Fibroblast of lung (primary cell): ENCODE measurements around the gene CDH4. TPM values are rescaled to one million over a fixed set of nuclear protein-coding genes. Genes with fewer than 3 reads are reported as not detected.

Experiments
- DNase-seq, 2 donors: peaks; one replicate each; pipeline versions ENCODE4 v3.0.0 to v3.0.0-alpha.2; 2010; ENCODE audit warnings: low read depth in 2 of 2
- H2AFZ ChIP-seq: 2 replicates; pipeline ENCODE4 v1.5.1; 2012; ENCODE audit warnings: low read length, control low read depth, inconsistent platforms
- H3K27ac ChIP-seq: 2 replicates; pipeline ENCODE4 v1.5.1; 2011; ENCODE audit warnings: low read length, control low read depth; ENCODE audit not compliant: insufficient read depth
- H3K27me3 ChIP-seq: 2 replicates; pipeline ENCODE4 v1.5.1; 2011; ENCODE audit warnings: mild to moderate bottlenecking, low read length; ENCODE audit not compliant: control insufficient read depth, insufficient read depth
- H3K36me3 ChIP-seq: 2 replicates; pipeline ENCODE4 v1.5.1; 2011; ENCODE audit warnings: low read length; ENCODE audit not compliant: control insufficient read depth, insufficient read depth
- H3K4me1 ChIP-seq: 2 replicates; pipeline ENCODE4 v1.5.1; 2011; ENCODE audit warnings: low read length; ENCODE audit not compliant: control insufficient read depth, insufficient read depth; ENCODE audit errors: extremely low read depth
- H3K4me2 ChIP-seq: 2 replicates; pipeline ENCODE4 v1.5.1; 2011; ENCODE audit warnings: low read length, control low read depth; ENCODE audit not compliant: insufficient read depth; ENCODE audit errors: extremely low read depth
- H3K4me3 ChIP-seq, 4 experiments: fragments of 200-600 bp in 1 of 4; sonication (generic) in 1 of 4; replicated peaks in 1 of 4; 2 replicates each; pipeline ENCODE4 v1.5.1; 2011 to 2016; ENCODE audit warnings: low read length in 4 of 4, low read depth in 3 of 4, mild to moderate bottlenecking in 3 of 4, control low read depth in 2 of 4, inconsistent platforms in 1 of 4, mixed read lengths in 1 of 4; ENCODE audit not compliant: insufficient read depth in 1 of 4; ENCODE audit errors: control extremely low read depth in 1 of 4
- H3K79me2 ChIP-seq: 2 replicates; pipeline ENCODE4 v1.5.1; 2012; ENCODE audit warnings: mild to moderate bottlenecking, low read length, inconsistent platforms; ENCODE audit not compliant: control insufficient read depth, insufficient read depth
- H3K9ac ChIP-seq: 2 replicates; pipeline ENCODE4 v1.5.1; 2011; ENCODE audit warnings: mild to moderate bottlenecking, low read length, control low read depth; ENCODE audit not compliant: insufficient read depth
- H3K9me3 ChIP-seq: 2 replicates; pipeline ENCODE4 v1.5.1; 2012; ENCODE audit warnings: low read depth, low read length; ENCODE audit not compliant: control insufficient read depth, insufficient read depth
- H4K20me1 ChIP-seq: 2 replicates; pipeline ENCODE4 v1.5.1; 2011; ENCODE audit warnings: low read length; ENCODE audit not compliant: control insufficient read depth, insufficient read depth; ENCODE audit errors: extremely low read depth
- CTCF ChIP-seq, 2 donors: IDR thresholded peaks in 1 of 2; conservative IDR thresholded peaks in 1 of 2; 1 replicate in 1 of 2; 2 replicates in 1 of 2; pipeline ENCODE4 v1.5.1; 2011 to 2012; ENCODE audit warnings: low read length in 2 of 2, control low read depth in 1 of 2, inconsistent platforms in 1 of 2, low read depth in 1 of 2, mild to moderate bottlenecking in 1 of 2
- EZH2 ChIP-seq: IDR thresholded peaks from 2 replicates; pipeline ENCODE4 v1.5.1; 2012; ENCODE audit warnings: low read length, control low read depth, mild to moderate bottlenecking; ENCODE audit errors: missing control alignments
- polyA plus RNA-seq, 2 donors: library from polyadenylated mRNA; depleted of rRNA in 1 of 2; stranded (reverse) in 1 of 2; unstranded in 1 of 2; fragments of >200 nt; gene quantifications; 2 replicates each; pipeline ENCODE4 v1.2.1, GENCODE V29; 2011 to 2012; ENCODE audit warnings: missing spikeins in 1 of 2
- total RNA-seq: library from RNA; depleted of rRNA; stranded (reverse); fragments of >200 nt; gene quantifications from 2 replicates; pipeline ENCODE4 v1.2.1, GENCODE V29; 2014

CDH4 gene
- total and polyA plus RNA-seq, 2 donors (not counting 1 experiment from before 2014, with no cell fraction given) = 4.8 to 6.8 TPM

DNA sequence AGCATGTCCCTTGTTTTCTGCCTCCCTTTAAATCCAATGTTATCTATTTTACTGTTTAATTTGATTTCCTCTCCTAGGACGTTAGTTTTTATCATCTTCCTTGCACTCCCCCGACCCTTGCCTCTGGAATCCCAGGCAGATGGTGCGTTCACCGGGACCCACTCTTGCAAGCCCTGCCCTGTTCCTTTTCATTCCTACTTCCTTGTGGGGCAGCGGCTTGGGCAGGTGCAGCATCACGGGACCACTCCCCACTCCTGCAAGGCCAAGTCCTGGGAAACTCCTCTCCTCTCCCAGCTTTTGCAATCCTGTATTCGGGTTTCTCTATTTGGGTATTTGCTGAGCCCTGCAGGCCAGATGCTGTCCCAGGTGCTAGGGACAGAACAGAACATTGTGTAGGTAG lies 5.8 kb upstream of the CDH4 start:
- H3K36me3 ChIP-seq = no peaks in the 10 kb centered on the region
- H4K20me1 ChIP-seq = no peaks in the 10 kb centered on the region
- no peak overlapping the region for H3K9ac ChIP-seq
- H3K4me2 ChIP-seq = no peak overlapping the region
- H3K4me3 ChIP-seq = no peak overlapping the region
- no peak overlapping the region for H3K27ac ChIP-seq
- TF ChIP-seq EZH2 (no peak), CTCF (conservative IDR thresholded peaks at IDR 0.05 in 1 of 2, IDR thresholded peaks at IDR 0.05 in 1 of 2; ENCODE audit: low read depth in 1 of 2, low read length in 2 of 2) (no peak)
- no peaks in the 10 kb centered on the region for H3K4me1 ChIP-seq
- peaks cover 42% of the 10 kb centered on the region for H3K27me3 ChIP-seq
- H2AFZ ChIP-seq = no peak overlapping the region
- H3K9me3 ChIP-seq = no peaks in the 10 kb centered on the region
- DNase-seq = no peak
- no peaks in the 10 kb centered on the region for H3K79me2 ChIP-seq

DNA sequence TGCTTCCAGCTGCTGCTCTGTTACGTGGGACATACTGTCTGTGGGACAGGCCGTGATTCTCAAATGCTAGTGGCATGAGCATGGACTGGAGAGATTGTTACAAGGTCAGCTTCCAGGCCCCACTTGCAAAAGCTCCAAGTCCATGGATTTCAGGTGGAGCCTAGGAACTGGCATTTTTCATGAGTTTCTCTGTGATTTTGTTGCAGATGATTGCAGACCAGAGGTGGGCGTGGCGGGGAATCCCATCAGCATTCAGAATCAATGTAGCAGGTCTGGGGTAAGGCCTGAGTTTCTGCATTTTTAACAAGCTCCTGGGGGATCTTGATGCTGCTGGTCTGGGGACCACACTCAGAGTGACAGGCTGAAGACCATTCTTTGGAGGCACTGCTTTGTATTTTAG lies 2.4 kb upstream of the CDH4 start:
- H4K20me1 ChIP-seq = no peaks in the 10 kb centered on the region
- no peak overlapping the region for H3K9ac ChIP-seq
- no peaks in the 10 kb centered on the region for H3K36me3 ChIP-seq
- no peak overlapping the region for H3K4me3 ChIP-seq
- DNase-seq = no peak
- TF ChIP-seq EZH2 = no peak
- no peak for TF ChIP-seq CTCF (conservative IDR thresholded peaks at IDR 0.05 in 1 of 2, IDR thresholded peaks at IDR 0.05 in 1 of 2; ENCODE audit: low read depth in 1 of 2, low read length in 2 of 2)
- no peak overlapping the region for H2AFZ ChIP-seq
- no peak overlapping the region for H3K4me2 ChIP-seq
- H3K27ac ChIP-seq = no peak overlapping the region
- H3K9me3 ChIP-seq = no peaks in the 10 kb centered on the region
- H3K27me3 ChIP-seq = peaks cover 28% of the 10 kb centered on the region
- H3K4me1 ChIP-seq = peaks cover 4% of the 10 kb centered on the region
- peaks cover 4% of the 10 kb centered on the region for H3K79me2 ChIP-seq

DNA sequence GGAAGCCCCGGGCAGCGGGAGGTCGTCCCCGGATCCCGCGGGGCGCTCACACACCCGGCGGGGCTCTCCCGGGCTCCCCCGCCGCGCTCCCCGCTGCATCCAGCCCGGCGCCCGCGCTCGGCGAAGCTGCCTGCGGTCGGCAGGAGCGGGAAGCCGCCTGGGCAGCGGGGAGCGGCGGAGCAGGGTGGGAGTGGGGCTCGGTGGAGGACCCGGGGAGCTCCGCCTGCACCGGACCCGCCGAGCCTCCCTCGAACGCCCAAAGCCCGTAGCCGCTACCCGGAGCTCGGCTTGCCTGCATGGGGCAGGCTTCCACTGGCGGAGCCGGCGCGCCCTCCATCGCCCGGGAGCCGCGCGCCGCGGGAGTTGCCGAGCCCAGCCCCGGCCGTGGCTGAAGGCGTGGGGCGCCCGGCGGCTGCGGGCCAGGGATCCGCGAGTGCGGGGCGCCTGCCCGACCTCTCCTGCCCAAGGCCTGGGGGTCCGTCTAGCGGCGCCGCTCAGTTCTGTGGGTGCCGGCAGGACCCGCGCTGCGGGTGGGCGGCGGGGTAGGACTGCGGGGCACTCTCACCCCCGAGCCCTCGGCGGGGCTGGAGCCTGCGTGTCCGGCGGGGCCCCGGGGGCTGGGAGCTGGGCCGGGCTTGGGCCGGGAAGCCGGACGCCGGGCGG lies 671 bp downstream of the CDH4 start:
- H3K79me2 ChIP-seq = peaks cover 6% of the 10 kb centered on the region
- H3K27me3 ChIP-seq = peaks cover 13% of the 10 kb centered on the region
- H2AFZ ChIP-seq = peak overlapping the region; percentile 29
- peak overlapping the region; percentile 71 for H3K9ac ChIP-seq
- TF ChIP-seq CTCF (conservative IDR thresholded peaks at IDR 0.05 in 1 of 2, IDR thresholded peaks at IDR 0.05 in 1 of 2; ENCODE audit: low read depth in 1 of 2, low read length in 2 of 2) (no peak), EZH2 (no peak)
- H3K36me3 ChIP-seq = peaks cover 3% of the 10 kb centered on the region
- peaks cover 9% of the 10 kb centered on the region for H3K4me1 ChIP-seq
- H3K4me2 ChIP-seq = peak overlapping the region; percentile 45
- peak overlapping the region in 3 of 4 experiments; percentile 27 to 66 (median 64) for H3K4me3 ChIP-seq
- DNase-seq = peak; percentile 33 to 45
- H3K9me3 ChIP-seq = no peaks in the 10 kb centered on the region
- H3K27ac ChIP-seq = peak overlapping the region; percentile 44
- no peaks in the 10 kb centered on the region for H4K20me1 ChIP-seq
